ENCODE measurements around the gene GPX1.
"Not testable (repeated sequence)": the region's sequence is repeated elsewhere in the genome, so short reads cannot be mapped to it uniquely, and the experiment has no call there.

The GPX1 gene

DNA sequence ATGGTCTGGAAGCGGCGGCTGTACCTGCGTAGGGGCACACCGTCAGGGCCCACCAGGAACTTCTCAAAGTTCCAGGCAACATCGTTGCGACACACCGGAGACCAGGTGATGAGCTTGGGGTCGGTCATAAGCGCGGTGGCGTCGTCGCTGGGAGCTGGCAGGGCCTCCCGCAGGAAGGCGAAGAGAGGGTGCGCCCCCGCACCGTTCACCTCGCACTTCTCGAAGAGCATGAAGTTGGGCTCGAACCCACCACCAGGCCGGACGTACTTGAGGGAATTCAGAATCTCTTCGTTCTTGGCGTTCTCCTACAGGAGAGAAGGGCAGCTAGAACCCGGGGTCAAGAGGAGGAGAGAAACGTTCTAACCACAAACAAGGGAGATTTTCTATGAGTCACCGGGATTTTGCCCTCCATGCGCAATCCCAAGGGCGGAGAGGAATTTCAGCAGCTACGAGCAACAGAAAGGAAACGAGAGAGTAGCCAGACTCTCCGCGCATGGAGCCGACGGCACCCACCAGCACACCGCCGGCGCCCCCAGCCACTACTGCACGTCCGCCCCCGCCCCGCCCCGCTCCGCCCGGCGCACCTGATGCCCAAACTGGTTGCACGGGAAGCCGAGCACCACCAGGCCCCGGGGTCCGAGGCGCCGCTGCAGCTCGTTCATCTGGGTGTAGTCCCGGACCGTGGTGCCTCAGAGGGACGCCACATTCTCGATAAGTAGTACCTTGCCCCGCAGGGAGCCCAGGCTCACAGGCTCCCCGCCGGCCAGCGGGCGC, 523 bp downstream of the GPX1 start:
- peak; percentile 72 for DNase-seq (ENCODE audit: low spot score)

DNA sequence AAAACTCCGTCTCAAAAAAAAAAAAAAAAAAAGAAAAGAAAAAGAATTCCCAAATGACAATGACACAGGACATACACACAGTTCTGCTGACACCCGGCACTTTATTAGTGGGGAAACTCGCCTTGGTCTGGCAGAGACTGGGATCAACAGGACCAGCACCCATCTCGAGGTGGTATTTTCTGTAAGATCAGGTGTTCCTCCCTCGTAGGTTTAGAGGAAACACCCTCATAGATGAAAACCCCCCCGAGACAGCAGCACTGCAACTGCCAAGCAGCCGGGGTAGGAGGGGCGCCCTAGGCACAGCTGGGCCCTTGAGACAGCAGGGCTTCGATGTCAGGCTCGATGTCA, 1.1 kb downstream of the GPX1 start:
- not testable (repeated sequence) for DNase-seq (ENCODE audit: low spot score)

DNA sequence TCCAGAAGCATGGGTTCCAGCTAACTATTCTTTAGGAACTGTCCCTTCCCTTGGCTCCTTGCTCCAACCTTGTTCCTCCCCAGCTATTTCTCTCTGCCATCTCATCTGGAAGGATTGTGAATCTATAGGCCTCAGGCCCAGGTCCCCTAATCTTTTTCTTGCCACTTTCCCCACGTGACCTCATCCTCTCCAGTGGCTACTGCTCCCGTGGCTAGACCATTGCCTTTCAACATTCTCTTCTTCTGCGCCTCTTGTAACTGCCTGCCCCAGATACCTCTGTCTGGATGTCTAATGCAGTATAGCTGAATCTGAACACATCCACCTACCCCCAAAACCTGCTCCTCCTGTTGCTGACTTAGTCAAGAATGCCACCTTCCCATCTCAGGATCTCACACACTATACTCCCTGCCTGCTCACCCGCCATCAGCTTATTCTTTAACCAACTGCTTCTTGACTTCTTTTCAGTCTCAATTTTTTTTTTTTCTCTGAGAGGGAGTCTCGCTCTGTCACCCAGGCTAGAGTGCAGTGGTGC, 5.2 kb downstream of the GPX1 start:
- no peak for DNase-seq (ENCODE audit: low spot score)

DNA sequence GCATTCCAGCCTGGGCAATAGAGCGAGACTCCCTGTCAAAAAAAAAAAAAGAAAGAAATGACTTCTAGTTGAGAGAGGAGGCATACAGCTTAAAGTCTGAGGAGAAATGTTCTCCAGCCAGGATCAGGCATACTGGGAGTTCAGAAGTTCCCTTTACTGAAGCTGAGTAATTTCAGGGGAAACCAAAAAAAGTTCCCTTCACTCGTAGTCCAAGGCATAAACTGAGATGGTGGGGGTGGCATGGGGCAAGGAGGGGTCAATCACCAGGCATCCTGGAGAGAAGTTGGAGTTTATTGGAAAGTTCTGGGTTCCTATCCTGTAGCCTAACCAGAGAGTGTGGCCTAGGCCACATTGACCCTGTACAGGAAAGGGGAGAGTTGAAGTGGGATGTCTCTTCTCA, 5.9 kb downstream of the GPX1 start:
- DNase-seq (ENCODE audit: low spot score): no peak

DNA sequence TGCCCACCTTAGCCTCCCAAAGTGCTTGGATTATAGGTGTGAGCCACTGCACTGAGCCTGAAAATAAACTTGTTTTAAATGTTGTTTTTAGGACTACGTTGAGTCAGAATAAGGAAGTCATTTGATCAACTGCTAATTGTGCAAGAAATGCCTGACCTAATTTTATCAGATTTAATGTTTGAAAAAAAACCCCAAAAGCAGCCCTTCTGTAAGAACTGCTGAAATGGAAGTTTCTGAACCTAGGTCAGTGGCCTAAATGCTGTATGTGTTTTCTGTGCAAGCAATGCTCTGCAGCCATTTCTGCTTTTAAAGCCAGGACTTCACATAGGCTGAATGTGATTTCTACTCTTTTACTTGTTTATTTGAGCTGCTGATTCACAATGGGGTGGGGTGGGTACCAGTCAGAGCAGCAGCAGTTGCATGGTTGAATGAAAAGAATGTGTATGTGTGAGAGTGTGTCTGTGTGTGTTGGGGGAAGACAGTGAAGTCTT, 6.6 kb downstream of the GPX1 start:
- DNase-seq (ENCODE audit: low spot score): no peak

DNA sequence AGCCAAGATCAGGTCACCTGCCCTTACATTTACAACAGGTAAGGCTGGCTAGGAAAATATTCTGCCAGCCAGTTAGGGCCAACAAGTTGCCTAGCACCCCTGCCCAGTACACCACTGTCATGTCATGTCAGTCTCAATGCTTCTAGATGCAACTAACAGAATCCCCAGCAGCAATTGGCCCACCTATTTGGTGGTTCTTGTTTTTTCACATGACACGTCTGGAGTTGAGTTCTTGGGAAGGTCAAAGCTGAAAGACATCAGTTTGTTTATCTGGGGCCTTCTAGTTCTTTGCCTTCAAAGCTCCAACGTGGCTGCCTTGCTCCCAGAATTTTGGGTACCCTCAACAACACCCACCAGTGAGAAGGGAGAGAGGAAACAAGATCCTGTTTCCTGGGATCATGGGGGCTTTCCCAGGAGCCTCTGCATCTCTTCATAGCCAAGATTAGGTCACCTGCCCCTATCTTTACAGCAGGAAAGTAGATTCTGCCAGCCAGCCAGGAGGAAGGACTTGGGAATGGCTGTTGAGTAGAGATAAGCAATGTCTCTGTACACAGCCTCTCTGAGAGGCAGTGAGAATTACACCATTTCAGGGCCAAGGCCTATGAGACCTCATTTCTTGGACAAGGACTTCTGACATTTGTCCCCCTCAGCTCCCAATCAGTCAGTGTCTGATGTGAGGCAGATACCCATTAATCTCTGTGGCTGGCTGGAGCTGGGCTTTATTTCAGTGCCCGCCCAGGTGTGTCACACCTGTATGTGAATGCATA, 8.6 kb downstream of the GPX1 start:
- DNase-seq (ENCODE audit: low spot score): no peak

DNA sequence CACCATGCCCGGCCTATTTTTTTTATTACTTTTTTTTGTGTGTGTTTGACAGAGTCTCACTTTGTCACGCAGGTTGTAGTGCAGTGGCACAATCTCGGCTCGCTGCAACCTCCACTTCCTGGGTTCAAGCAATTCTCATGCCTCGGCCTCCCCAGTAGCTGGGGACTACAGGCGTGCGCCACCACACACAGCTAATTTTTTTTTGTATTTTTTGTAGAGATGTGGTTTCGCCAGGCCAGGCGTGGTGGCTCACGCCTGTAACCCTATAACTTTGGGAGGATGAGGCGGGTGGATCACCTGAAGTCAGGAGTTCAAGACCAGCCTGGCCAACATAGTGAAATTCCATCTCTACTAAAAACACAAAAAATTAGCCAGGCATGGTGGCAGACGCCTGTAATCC, 9.8 kb downstream of the GPX1 start:
- not testable (repeated sequence) for DNase-seq (ENCODE audit: low spot score)

DNA sequence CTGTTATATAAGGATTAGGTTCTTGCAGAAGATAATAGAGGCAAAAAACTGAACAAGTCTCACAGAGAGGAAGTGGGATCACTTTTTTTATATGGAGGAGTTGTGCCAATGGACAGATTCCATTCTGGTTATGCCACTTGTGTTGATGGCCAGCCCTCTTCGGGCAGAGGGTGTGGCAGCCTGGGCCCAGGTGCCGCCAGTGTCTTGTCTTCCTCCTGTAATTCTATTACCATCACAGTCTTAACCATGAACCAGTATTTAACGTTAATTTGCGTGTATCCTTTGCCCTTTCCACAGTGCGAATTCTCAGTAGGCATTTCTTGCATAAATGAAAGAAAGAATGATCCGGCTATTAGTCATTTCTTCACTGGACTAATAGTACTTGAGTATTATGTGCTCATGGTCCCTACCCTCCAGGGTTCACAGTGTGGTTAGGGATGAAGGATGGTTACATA, 11.3 kb downstream of the GPX1 start:
- no peak for DNase-seq (ENCODE audit: low spot score)

DNA sequence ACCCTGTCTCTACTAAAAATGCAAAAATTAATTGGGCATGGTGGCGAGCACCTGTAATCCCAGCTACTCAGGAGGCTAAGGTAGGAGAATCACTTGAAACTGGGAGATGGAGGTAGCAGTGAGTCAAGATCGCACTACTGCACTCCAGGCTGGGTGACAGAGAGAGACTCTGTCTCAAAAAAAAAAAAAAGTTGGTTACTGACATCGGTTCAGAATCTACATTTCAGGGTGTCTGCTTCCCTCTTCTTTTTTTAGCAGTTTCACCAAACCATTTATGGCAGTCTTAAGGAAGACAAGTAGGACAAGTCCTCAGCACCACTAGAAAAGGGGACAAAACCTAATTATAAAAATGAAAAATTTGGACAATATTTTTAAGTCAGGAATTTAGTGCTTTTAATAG, 15.0 kb downstream of the GPX1 start:
- no peak for DNase-seq (ENCODE audit: low spot score)

DNA sequence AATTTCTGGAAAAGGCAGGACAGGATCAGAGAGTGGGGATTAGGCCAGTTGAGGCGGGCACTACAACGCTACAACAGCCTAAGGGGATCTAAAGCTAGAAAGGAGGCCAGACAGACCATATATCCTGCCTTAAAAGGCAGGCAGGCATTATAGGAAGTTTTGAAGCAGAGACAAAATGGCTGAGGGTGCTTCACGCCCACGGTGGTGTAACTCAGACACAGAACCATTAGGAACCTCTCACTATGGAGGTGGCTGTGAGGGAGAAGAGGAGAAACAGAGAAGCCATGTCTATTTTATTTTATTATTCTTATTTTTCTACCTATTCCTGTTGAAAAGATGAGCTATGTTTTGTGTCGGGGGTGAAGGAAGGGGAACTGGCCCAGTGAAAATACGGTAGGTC, 16.2 kb downstream of the GPX1 start:
- DNase-seq (ENCODE audit: low spot score): no peak

DNA sequence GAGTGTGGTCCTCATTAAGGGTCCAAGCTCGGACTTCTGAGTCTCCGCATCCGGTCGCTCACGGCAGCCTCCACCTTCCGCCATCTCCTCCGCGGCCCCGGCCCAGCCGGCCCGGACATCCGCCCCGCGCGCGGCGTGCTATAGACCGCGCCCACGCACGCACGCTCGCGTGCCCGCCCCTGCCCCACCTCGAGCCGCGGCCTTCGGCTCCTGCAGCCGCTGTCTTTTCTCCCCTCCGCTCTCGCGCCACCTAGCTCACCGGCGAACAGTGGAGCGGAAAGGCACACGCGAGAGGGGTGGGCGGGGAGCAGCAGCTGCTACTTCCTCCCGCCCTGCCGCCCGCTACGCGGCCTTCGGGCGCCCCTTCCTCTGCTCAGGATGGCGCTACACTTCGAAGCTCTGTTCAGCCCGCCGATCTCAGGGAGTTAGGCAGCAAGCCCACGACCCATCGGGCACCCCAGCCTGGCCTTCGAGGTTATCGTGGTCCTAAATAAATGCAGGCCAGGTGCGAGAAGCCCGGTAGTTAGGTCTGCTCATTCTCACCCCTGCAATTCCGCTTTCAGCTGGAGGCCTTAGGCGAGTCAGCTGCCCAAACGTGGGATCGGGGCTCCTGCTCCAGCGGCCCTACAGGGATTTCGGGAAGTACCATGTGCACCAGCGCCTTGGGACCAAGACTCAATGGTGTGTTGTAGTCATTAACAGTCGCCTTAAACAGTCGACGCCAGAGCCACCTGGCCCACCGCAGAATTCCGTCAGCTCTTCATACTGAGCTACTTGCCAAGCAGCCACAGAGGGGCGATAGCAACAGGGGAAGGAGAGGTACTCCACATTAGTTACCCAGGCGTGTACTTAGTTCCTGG, 18.0 kb downstream of the GPX1 start, which contains the start of gene USP4:
USP4 (minus strand) TSS at position 113 of the 860 bp plus-strand sequence; CDS start at position 84, 29 bp downstream.
- peak; percentile 92 for DNase-seq (ENCODE audit: low spot score)

DNA sequence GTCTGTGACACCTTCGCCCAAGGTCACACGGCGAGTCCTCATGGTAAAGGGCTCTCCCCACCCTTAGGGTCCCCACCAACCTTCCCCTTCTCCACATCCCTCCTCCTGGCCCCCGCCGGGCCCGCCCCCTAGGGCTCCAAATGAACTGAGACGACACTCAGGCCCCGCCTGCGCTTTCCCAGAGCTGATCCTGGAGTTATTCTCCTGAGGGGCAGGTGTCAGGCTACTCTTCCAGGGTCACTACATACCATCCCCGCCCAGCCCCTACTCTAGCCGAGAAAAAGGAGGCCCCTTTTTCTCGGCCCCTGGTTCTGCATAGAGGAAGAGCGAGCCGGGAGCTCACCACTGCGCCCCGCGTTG, 18.6 kb downstream of the GPX1 start:
- DNase-seq (ENCODE audit: low spot score): no peak

DNA sequence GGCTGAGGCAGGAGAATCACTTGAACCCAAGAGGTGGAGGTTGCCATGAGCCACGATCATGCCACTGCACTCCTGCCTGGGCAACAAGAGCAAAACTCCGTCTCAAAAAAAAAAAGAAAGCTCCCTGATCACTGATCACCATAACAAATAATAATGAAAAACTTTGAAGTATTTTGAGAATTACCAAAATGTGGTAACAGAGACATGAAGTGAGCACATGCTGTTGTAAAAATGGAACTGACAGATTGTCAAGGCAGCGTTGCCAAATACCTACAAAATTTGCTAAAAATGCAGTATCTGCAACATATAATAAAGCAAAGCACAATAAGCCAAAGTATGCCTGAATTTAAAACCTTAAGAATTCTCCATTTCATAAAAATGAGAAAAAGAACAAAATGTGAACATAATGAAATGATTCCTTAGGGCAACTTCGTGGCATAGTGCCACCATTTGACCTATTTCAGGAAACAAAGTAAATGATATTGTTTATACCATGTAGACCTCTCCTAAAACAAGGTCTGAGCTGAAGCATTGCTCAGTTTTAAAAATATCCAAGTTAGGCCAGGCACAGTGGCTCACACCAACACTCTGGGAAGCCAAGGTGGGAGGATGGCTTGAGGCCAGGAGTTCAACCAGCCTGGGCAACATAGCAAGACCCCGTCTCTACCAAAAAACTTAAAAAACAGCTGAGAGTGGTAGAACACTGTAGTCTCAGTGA, 24.1 kb downstream of the GPX1 start:
- no peak for DNase-seq (ENCODE audit: low spot score)

DNA sequence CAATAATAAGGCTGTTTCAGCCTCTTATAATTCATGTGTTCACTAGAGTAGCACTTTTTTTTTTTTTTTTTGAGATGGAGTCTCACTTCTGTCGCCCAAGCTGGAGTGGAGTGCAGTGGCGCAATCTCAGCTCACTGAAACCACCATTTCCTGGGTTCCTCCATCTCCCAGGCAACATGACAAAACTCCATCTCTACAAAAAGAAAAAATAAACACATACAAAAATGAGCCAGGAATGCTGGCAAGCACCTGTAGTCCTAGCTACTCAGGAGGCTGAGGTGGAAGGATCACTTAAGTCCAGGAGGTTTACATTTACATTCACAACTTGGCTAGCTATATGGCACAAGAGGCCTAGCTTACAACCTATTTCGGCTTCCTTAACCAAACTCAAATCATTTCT, 25.1 kb downstream of the GPX1 start:
- no peak for DNase-seq (ENCODE audit: low spot score)

DNA sequence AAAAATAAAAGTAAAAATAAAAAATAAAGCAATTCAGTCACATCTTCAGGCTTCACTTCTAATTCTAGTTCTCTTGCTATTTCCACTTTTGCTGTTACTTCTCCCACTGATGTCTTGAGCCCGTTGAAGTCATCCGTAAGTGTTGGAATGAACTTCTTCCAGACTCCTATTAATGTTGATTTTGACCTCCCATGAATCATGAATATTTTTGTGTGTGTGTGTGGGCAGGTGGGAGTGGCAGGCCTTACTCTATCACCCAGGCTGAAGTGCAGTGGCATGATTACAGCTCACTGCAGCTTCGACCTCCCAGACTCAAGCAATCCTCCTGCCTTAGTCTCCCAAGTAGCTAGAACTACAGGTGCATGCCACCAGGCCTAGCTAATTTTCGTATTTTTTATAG, 29.0 kb downstream of the GPX1 start:
- DNase-seq (ENCODE audit: low spot score): no peak

DNA sequence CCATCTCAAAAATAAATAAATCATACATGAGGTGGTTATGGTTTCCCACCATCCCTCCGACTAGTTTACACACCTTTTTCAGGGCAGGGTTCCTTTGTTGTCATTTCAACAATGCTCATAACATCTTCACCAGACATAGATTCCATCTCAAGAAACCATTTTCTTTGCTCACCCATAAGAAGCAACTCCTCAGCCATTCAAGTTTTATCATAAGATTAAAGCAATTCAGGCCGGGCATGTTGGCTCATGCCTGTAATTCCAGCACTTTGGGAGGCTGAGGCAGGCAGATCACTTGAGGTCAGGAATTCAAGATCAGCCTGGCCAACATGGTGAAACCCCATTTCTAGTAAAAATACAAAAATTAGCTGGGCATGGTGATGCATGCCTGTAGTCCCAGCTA, 29.8 kb downstream of the GPX1 start:
- DNase-seq (ENCODE audit: low spot score): not testable (repeated sequence)

DNA sequence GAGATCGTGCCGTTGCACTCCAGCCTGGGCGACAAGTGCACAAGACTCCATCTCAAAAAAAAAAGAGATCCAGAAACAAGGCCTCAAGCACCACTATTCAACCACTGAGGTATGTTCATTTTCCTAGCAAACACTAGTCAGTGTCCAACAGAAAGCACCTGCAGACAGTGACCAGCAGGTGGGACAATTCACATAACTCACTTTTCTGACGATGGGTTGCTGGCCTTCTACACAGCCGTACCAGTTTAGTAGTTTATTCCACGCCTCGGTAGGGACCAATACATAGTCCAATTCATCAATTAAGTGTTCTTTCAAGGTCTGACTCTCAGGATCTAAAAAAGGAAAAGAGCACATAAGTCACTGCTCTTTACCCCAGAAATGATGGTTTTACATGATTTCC, 30.7 kb downstream of the GPX1 start:
- no peak for DNase-seq (ENCODE audit: low spot score)

DNA sequence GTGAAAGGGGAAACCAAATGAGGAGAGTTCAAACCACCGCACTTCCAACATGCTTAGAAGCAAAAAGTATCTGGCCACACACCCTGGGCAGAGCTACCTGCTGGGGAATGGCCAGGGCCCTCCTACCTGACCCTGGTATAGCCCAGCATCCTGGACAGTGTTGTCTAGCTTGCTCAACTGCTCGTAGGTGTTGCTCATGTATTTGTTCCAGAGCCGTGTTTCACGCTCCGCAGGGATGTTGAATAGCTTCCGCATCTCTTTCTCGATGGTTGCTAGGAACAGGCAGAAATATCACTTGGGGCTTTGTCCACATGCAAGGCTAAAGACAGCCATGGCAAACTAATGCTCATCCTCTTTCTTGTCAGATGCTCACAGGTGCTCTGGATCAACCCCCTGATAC, 33.4 kb downstream of the GPX1 start:
- no peak for DNase-seq (ENCODE audit: low spot score)

DNA sequence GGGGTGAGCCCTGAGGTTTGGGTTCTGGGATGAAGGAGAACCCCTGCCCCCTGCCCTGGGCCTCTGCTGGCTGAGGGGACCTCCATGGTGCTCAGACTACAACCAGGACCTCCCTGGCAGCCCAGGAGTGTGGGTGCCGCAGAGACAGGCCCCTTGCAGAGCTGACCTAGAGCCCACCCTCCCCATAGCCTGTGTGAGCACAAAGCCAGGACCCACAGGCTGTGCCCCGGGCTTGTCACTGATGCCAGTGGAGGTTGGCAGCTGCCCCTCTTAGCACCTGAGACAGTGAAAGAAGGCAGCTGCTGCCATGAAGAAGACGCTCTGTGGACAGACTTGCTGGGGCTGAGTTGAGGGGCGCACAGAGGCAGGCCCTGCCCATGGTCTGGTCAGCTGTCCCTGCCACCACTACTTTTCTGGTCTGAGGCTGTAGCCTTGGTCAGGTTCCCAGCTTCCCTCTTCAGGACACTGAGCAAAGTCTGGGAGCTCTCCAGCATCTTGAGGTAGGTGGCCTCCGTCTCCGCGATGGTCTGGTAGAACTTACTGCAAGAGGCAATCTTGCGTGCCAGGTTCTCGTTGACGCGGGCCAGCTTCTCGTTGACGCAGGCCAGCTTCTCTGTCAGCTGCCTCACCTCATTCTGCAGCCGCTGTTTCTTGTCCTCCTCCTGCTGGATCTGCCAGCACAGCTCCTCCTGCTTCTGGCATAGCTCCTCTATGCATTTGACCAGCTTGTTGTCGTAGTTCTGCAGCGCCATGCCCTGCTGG, 41.3 kb downstream of the GPX1 start:
- no peak for DNase-seq (ENCODE audit: low spot score)

DNA sequence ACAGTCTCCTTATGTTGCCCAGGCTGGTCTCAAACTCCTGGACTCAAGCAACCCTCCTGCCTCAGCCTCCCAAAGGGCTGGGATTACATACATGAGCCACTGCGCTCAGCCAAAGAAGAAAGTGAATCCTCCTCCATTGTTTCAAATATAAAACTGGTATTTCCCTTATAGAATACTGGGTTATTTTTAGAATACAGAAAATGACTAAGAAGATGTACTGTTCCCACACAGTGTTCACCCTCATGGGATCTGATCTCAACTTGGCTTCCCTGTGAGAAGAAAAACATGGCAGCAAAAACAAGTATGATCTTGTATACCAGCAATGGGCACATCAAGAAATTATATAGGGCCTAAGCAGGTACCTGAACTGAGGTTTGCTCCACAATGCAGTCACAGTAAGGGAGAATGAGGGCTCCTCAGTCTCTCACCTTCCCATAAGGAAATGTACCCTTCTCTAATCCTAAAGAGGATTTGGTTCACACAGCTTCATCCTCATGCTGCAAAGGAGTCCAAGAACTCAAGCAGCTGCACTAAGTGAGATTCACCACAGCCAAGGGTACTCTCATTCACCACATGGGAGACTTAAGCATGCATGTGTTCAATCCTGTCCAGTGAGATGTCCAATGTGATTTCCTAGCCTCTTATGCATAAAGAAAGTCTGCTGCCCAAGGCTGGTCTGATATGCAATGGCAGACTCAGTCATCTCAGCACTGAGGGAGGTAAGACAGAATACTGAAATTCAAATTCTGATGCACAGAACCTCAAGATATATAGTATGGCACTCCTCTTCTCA, 44.1 kb downstream of the GPX1 start:
- no peak for DNase-seq (ENCODE audit: low spot score)

All from left forelimb (tissue), 1 donor.